HepG2 (cell line): ENCODE data around the gene PSENEN. TPM values are rescaled to one million over a fixed set of nuclear protein-coding genes. Genes with fewer than 3 reads are reported as not detected.

Source experiments
- CENPX ChIP-seq: sonication (generic); formaldehyde crosslinking; IDR thresholded peaks from 2 replicates; pipeline ENCODE4 v1.9.0; 2021; ENCODE audit warnings: mild to moderate bottlenecking, missing genetic modification reagents, moderate library complexity
- FOXK2 ChIP-seq: fragments of 450-650 bp; IDR thresholded peaks from 2 replicates; pipeline ENCODE4 v1.6.1; 2016
- HNF1A ChIP-seq, 2 experiments: sonication (generic) in 1 of 2; formaldehyde crosslinking in 1 of 2; IDR thresholded peaks; 2 replicates each; pipeline versions ENCODE4 v1.4.0 to v1.6.1; 2016 to 2020; ENCODE audit warnings: borderline replicate concordance in 1 of 2, low read depth in 1 of 2, mild to moderate bottlenecking in 1 of 2, missing genetic modification reagents in 1 of 2
- KLF15 ChIP-seq: sonication (generic); formaldehyde crosslinking; IDR thresholded peaks from 2 replicates; pipeline ENCODE4 v1.8.1; 2023; ENCODE audit warnings: borderline replicate concordance, mild to moderate bottlenecking, inconsistent platforms, missing genetic modification reagents, mixed read lengths
- MED1 ChIP-seq: sonication (generic); formaldehyde crosslinking; IDR thresholded peaks from 2 replicates; pipeline ENCODE4 v1.4.0; 2020; ENCODE audit warnings: missing genetic modification reagents
- MTA3 ChIP-seq: sonication (generic); formaldehyde crosslinking; IDR thresholded peaks from 2 replicates; pipeline ENCODE4 v1.4.0; 2020; ENCODE audit warnings: missing genetic modification reagents
- NCOA1 ChIP-seq: sonication (generic); formaldehyde crosslinking; IDR thresholded peaks from 2 replicates; pipeline ENCODE4 v1.9.0; 2021; ENCODE audit warnings: missing genetic modification reagents
- NR2F6 ChIP-seq, 2 experiments: IDR thresholded peaks; 2 replicates each; pipeline ENCODE4 v1.6.1; 2016; ENCODE audit warnings: antibody characterized with exemption in 1 of 2, mild to moderate bottlenecking in 1 of 2
- PATZ1 ChIP-seq: sonication (generic); formaldehyde crosslinking; IDR thresholded peaks from 2 replicates; pipeline ENCODE4 v1.4.0; 2020; ENCODE audit warnings: missing genetic modification reagents
- PITX1 ChIP-seq: sonication (generic); formaldehyde crosslinking; IDR thresholded peaks from 2 replicates; pipeline ENCODE4 v1.5.1; 2020; ENCODE audit warnings: mild to moderate bottlenecking, missing genetic modification reagents
- PLRG1 ChIP-seq: fragments of 450-650 bp; conservative IDR thresholded peaks from 2 replicates; pipeline ENCODE4 v1.6.1; 2016
- SAP130 ChIP-seq: IDR thresholded peaks from 2 replicates; pipeline ENCODE4 v1.6.1; 2016; ENCODE audit warnings: low read depth
- SP5 ChIP-seq: IDR thresholded peaks from 2 replicates; pipeline ENCODE4 v1.6.1; 2016; ENCODE audit warnings: low read depth, borderline replicate concordance
- U2AF2 ChIP-seq: fragments of 200-400 bp; formaldehyde crosslinking; IDR thresholded peaks from 2 replicates; pipeline ENCODE4 v1.6.1; 2017; ENCODE audit warnings: low read depth, mild to moderate bottlenecking, low read length
- ZBTB38 ChIP-seq: sonication (generic); formaldehyde crosslinking; IDR thresholded peaks from 2 replicates; pipeline ENCODE4 v1.5.1; 2020; ENCODE audit warnings: mild to moderate bottlenecking, missing genetic modification reagents
- ZBTB43 ChIP-seq: sonication (generic); formaldehyde crosslinking; conservative IDR thresholded peaks from 2 replicates; pipeline ENCODE4 v1.4.0; 2020; ENCODE audit warnings: missing genetic modification reagents
- ZNF432 ChIP-seq: sonication (generic); formaldehyde crosslinking; IDR thresholded peaks from 2 replicates; pipeline ENCODE4 v1.5.0; 2020; ENCODE audit warnings: missing genetic modification reagents, mild to moderate bottlenecking, borderline replicate concordance
- ZNF598 ChIP-seq: sonication (generic); formaldehyde crosslinking; IDR thresholded peaks from 2 replicates; pipeline ENCODE4 v1.5.1; 2020; ENCODE audit warnings: mild to moderate bottlenecking, missing genetic modification reagents, borderline replicate concordance
- ZNF883 ChIP-seq: sonication (generic); formaldehyde crosslinking; IDR thresholded peaks from 2 replicates; pipeline ENCODE4 v1.5.1; 2020; ENCODE audit warnings: mild to moderate bottlenecking, missing genetic modification reagents; ENCODE audit errors: not compliant biosample characterization
- polyA plus RNA-seq, 8 experiments: library from polyadenylated mRNA; depleted of rRNA in 3 of 8; stranded (reverse) in 7 of 8; unstranded in 1 of 8; fragments of >200 nt; fragmentation: Illumina TruSeq in 4 of 8; extraction: Trizol in 4 of 8; gene quantifications; 2 replicates each; pipeline versions ENCODE4 v1.2.1 to v1.2.3, GENCODE V29; 2011 to 2016; ENCODE audit warnings: low read depth in 4 of 8, missing spikeins in 1 of 8, mixed read lengths in 1 of 8; ENCODE audit not compliant: insufficient read depth in 1 of 8
- total RNA-seq, 5 experiments: library from RNA; depleted of rRNA; stranded (reverse); fragments of >200 nt; fragmentation: Illumina TruSeq; extraction: Trizol; gene quantifications; 2 replicates each; pipeline ENCODE4 v1.2.3, GENCODE V29; 2016; ENCODE audit warnings: low read depth in 1 of 5

The PSENEN gene
- total and polyA plus RNA-seq, 2 of the 13 experiments (the other 11 are each of a cell fraction or from before 2014, with no cell fraction given), result 16.9 to 34.2 TPM

- TF ChIP-seq ZBTB43 (CRISPR knock-in tag) (no peak), MTA3 (CRISPR knock-in tag) (no peak), KLF15 (CRISPR knock-in tag) (no peak), CENPX (CRISPR knock-in tag) (no peak), PLRG1 (no peak), ZBTB38 (CRISPR knock-in tag) (peak; percentile 19; the same call in 1 of the 2 replicates), ZNF598 (CRISPR knock-in tag) (peak; percentile 68; the same call in 1 of the 2 replicates), NR2F6 (IDR thresholded peaks at IDR 0.05) (peak; percentile 28; the same call in 1 of the 2 replicates), NR2F6 (CRISPR knock-in tag; IDR thresholded peaks at IDR 0.05) (0 out of 2 replicates have a peak, but pooled peaks have one; percentile 21), U2AF2 (no peak), ZNF432 (CRISPR knock-in tag) (no peak), MED1 (CRISPR knock-in tag) (0 out of 2 replicates have a peak, but pooled peaks have one; percentile 35), NCOA1 (no peak), SP5 (CRISPR knock-in tag) (no peak), HNF1A (IDR thresholded peaks at IDR 0.05; ENCODE audit: low read depth) (no peak), HNF1A (CRISPR knock-in tag; IDR thresholded peaks at IDR 0.05; ENCODE audit: borderline replicate concordance) (no peak), PATZ1 (CRISPR knock-in tag) (peak; percentile 85; the same call in 1 of the 2 replicates), PITX1 (CRISPR knock-in tag) (no peak), FOXK2 (no peak), SAP130 (peak; percentile 23; the same call in 1 of the 2 replicates), ZNF883 (CRISPR knock-in tag) (peak; percentile 34)
Observed at GRCh38 chr19:35786299-35787160, 41.1 kb downstream of the PSENEN start (continued).
